LNCAP (cell line): ENCODE results near the gene TSTD1.
A peak's percentile ranks its signal among the peaks of the same experiment; 100 is the strongest.

Experiments
- TF ChIP-seq, protein P1 (sequence below): fragments of 450-650 bp; IDR thresholded peaks from 2 replicates; pipeline ENCODE4 v1.5.1; 2017; ENCODE audit warnings: mild to moderate bottlenecking

Gene TSTD1

DNA sequence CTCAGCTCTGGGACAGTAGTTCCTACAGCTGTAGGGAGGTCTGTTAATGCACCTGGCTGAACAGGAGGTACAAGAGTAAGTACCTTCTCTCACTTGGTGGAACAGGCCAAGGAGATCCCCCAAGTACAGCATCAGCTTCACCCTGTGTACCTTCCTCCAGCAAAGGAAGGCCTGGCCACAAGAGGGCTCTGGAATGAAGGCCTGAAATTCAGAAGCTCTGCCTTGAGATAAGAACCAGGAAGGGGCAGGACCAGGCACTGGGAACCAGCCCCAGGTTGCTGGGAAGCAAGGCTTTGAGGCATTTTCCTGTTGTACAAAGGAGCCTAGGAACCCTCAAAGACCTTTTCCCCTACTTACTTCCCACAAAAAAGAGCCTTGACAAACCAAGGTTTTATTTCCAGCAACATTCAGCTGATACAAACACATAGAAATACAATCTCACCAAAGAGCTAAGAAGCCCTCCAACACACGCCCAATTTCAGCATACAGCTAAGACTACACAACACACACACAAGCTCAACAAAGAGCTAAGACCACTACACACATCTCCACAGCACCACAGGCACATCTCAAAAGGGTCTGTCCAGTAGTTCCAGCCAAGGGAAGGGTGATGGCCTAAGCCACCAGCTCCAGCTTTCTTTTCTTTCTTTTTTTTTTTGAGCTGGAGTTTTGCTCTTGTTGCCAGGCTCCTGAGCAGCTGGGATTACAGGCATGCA, 41.3 kb downstream of the TSTD1 start:
- TF ChIP-seq, protein P1, sequence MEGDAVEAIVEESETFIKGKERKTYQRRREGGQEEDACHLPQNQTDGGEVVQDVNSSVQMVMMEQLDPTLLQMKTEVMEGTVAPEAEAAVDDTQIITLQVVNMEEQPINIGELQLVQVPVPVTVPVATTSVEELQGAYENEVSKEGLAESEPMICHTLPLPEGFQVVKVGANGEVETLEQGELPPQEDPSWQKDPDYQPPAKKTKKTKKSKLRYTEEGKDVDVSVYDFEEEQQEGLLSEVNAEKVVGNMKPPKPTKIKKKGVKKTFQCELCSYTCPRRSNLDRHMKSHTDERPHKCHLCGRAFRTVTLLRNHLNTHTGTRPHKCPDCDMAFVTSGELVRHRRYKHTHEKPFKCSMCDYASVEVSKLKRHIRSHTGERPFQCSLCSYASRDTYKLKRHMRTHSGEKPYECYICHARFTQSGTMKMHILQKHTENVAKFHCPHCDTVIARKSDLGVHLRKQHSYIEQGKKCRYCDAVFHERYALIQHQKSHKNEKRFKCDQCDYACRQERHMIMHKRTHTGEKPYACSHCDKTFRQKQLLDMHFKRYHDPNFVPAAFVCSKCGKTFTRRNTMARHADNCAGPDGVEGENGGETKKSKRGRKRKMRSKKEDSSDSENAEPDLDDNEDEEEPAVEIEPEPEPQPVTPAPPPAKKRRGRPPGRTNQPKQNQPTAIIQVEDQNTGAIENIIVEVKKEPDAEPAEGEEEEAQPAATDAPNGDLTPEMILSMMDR = peak; percentile 46

DNA sequence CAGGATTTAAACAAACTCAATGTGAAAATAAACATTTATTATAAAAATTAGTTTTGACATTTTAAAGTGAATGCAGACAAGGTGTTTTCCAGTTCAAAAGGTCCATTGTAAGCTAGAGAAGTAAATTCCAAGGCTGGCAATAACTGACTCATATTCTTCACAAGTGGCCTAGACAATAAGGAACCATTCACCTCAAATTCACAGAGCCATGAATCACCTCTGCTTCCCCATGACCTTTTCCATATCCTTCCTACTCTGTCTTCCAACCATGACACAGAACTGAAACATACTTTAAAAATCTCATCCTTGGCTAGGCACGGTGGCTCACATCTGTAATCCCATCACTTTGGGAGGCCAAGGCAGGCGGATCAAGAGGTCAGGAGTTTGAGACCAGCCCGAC, 42.6 kb downstream of the TSTD1 start:
- TF ChIP-seq, protein P1 = no peak

DNA sequence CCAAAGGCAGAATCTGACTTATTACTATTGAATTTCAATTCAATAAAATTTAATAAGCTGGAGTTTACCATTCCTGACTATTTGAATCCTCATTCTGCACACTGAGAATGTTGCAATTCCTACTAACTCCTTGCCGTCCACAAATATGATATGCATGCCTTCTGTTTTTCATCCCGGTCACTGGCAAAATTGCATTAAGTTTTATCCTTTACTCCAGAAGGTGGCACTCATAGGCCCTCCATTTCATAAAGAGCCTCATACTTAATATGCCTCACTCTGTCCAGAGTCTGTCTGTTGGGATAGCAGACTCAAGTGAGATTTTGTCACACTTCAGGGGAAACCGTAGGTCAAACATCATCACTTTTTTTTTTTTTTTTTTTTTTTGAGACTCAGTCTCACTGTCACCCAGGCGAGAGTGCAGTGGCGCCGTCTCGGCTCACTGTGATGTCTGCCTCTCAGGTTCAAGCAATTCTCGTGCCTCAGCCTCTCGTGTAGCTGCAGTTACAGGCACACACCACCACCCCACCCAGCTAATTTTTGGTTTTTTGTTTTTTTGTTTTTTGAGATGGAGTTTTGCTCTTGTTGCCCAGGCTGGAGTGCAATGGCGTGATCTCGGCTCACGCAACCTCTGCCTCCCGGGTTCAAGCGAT, 45.1 kb downstream of the TSTD1 start:
- TF ChIP-seq, protein P1 = peak; percentile 28; the same call in 1 of the 2 replicates
